Activated B cell treated with CpG ODN at 0.5 μM for 24 hours (primary cell): Measurements from ENCODE around the gene ABCA1. TPM values are rescaled to one million over a fixed set of nuclear protein-coding genes. Genes with fewer than 3 reads are reported as not detected.

Source experiments
- ATAC-seq: fragments of 200-7000 bp; cut with Tn5 transposase; one replicate; pipeline ENCODE4 v1.10.0; 2021; ENCODE audit warnings: low read depth, mild to moderate bottlenecking, moderate library complexity
- CTCF ChIA-PET: fragments of 350-600 bp; sonication (Branson Sonifier 250); formaldehyde crosslinking; loops from one replicate; lab custom pipeline; 2021; ENCODE audit warnings: antibody characterized with exemption; lab: Charles Lee
- POLR2A ChIA-PET: fragments of 350-600 bp; sonication (Branson Sonifier 250); formaldehyde crosslinking; loops from one replicate; lab custom pipeline; 2021; ENCODE audit warnings: antibody characterized with exemption; lab: Charles Lee
- DNase-seq: peaks from one replicate; pipeline ENCODE4 v3.0.0; 2022
- H3K27ac Mint-ChIP-seq: one replicate; pipeline ENCODE4 v1.8.0; 2020; ENCODE audit warnings: mixed read lengths
- H3K27me3 Mint-ChIP-seq: one replicate; pipeline ENCODE4 v1.8.0; 2021; ENCODE audit warnings: mixed read lengths
- H3K36me3 Mint-ChIP-seq: one replicate; pipeline ENCODE4 v1.8.0; 2021; ENCODE audit warnings: low read depth, mixed read lengths
- H3K4me1 Mint-ChIP-seq: one replicate; pipeline ENCODE4 v1.8.0; 2021; ENCODE audit warnings: mixed read lengths
- H3K4me3 Mint-ChIP-seq: one replicate; pipeline ENCODE4 v1.8.0; 2020; ENCODE audit warnings: mild to moderate bottlenecking, mixed read lengths
- H3K9me3 Mint-ChIP-seq: one replicate; pipeline ENCODE4 v1.8.0; 2020; ENCODE audit warnings: mixed read lengths
- CTCF ChIP-seq: fragments of 200-600 bp; IDR thresholded peaks from one replicate; pipeline ENCODE4 v1.8.0; 2022; ENCODE audit warnings: antibody characterized with exemption, mild to moderate bottlenecking
- intact Hi-C: fragments of 100-400 bp; cut with micrococcal nuclease; formaldehyde crosslinking; loops from one replicate; pipeline ENCODE4 v1.15.1; 2024
- total RNA-seq: library from RNA; stranded (reverse); gene quantifications from 2 replicates; pipeline ENCODE4 v1.2.3, GENCODE V29; 2022

The ABCA1 gene
- total RNA-seq, 1 donor from 2014 or later, result 2.3 TPM

- ChIA-PET CTCF (no interaction called here), POLR2A (no interaction called here)
- no peak for TF ChIP-seq CTCF
- Mint-ChIP-seq H3K27me3 (no peaks in the 10 kb centered on the region), H3K4me3 (no peak overlapping the region), H3K36me3 (peaks cover 13% of the 10 kb centered on the region), H3K27ac (no peak overlapping the region), H3K4me1 (peaks cover 37% of the 10 kb centered on the region), H3K9me3 (no peaks in the 10 kb centered on the region)
- intact Hi-C loops, result no loop called here
- ATAC-seq (no peak), DNase-seq (no peak)
Observed at GRCh38 chr9:104905931-104906330, 22.0 kb downstream of the ABCA1 start.

- no peak for TF ChIP-seq CTCF
- no peak for ATAC-seq
- Mint-ChIP-seq H3K36me3 (peaks cover 13% of the 10 kb centered on the region), H3K27me3 (no peaks in the 10 kb centered on the region), H3K27ac (no peak overlapping the region), H3K9me3 (no peaks in the 10 kb centered on the region), H3K4me1 (peaks cover 33% of the 10 kb centered on the region), H3K4me3 (no peak overlapping the region)
- DNase-seq, result no peak
- CTCF ChIA-PET, result interaction anchor here (0.8 kb wide), 1 partner anchor 125 kb away, joined by 3 read pairs; no protein-coding TSS in a partner anchor
- POLR2A ChIA-PET, result no interaction called here
- intact Hi-C loops, result no loop called here
Observed at GRCh38 chr9:104905153-104905901, 22.6 kb downstream of the ABCA1 start.

DNA sequence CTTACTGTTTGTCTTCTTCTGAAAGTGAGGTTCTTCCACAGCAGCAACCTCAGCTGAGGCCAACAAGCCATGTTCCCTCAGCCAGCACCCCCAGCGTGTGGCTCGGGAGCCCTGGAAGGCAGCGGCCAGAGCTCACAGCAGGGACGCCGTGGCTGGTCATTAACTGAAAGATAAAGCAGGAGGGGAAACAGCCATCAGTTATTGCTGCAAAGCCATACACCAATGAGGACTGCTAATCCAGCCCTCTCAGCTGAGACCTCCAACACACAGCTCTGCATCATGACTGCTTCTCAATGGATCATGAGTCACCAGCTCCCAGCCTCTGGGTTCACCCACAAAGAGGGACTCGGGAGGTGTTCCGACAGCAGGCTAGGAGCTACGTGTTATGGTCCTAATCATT, 24.3 kb downstream of the ABCA1 start:
- no peaks in the 10 kb centered on the region for H3K9me3 Mint-ChIP-seq
- H3K4me3 Mint-ChIP-seq, result no peak overlapping the region
- H3K4me1 Mint-ChIP-seq, result peaks cover 19% of the 10 kb centered on the region
- ChIA-PET CTCF (no interaction called here), POLR2A (no interaction called here)
- H3K27ac Mint-ChIP-seq, result no peak overlapping the region
- no peaks in the 10 kb centered on the region for H3K27me3 Mint-ChIP-seq
- peaks cover 28% of the 10 kb centered on the region for H3K36me3 Mint-ChIP-seq
- no peak for TF ChIP-seq CTCF
- no peak for ATAC-seq
- DNase-seq, result no peak
- intact Hi-C loops, result no loop called here

DNA sequence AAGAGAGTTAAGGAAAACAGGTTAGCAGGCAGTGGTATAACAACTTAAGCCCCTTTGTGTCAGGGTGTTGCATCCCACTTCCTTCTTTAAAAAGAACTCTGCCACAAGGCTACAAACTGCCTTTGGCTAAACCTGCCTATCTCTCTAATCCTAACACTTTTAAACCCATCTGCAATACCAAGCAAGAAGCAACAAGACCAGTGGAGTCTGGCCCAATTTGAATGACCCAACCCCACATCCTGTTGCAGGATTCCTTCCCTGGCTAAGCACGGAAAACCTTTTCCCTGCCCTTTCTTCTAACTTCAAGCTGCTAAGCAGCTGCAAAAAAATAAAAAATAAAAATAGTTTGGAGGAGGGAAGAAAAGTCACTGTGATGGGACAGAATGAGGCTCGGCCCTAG, 27.1 kb downstream of the ABCA1 start:
- H3K4me3 Mint-ChIP-seq, result no peak overlapping the region
- no peak overlapping the region for H3K27ac Mint-ChIP-seq
- ChIA-PET CTCF (no interaction called here), POLR2A (no interaction called here)
- DNase-seq (no peak), ATAC-seq (no peak)
- H3K27me3 Mint-ChIP-seq, result no peaks in the 10 kb centered on the region
- H3K4me1 Mint-ChIP-seq, result peaks cover 7% of the 10 kb centered on the region
- intact Hi-C loops, result no loop called here
- peaks cover 37% of the 10 kb centered on the region for H3K36me3 Mint-ChIP-seq
- H3K9me3 Mint-ChIP-seq, result no peaks in the 10 kb centered on the region
- no peak for TF ChIP-seq CTCF

DNA sequence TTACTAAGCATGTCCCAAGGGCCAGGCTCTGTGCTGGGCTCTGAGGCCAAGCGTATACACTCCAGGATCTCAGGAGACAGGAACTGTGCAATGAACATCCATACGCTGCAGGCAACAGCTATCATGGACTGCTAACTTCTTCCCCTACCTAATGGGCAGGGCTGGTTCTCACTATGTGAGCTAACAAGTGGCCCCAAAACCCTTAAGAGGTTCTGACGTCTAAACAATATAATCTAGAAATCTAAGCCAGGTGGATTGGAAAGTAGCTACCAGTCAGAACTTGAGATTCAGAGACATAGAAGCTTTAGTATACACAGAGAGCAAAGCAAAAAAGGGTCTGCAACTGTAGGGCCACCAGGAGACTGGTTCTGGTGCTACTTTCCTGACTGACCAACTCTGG, 27.6 kb downstream of the ABCA1 start:
- Mint-ChIP-seq H3K27me3 (no peaks in the 10 kb centered on the region), H3K4me3 (no peak overlapping the region), H3K36me3 (peaks cover 40% of the 10 kb centered on the region), H3K4me1 (peaks cover 7% of the 10 kb centered on the region), H3K9me3 (no peaks in the 10 kb centered on the region), H3K27ac (no peak overlapping the region)
- POLR2A ChIA-PET, result interaction anchor here (0.5 kb wide), 1 partner anchor 275 kb away, joined by 3 read pairs; no protein-coding TSS in a partner anchor
- CTCF ChIA-PET, result no interaction called here
- no peak for TF ChIP-seq CTCF
- intact Hi-C loops, result no loop called here
- DNase-seq, result no peak
- ATAC-seq, result no peak
